ENCODE measurements around the gene ACADL. TPM values are rescaled to one million over a fixed set of nuclear protein-coding genes. Genes with fewer than 3 reads are reported as not detected.

The ACADL gene
- total RNA-seq, 2 experiments from 2014 or later: not detected

GRCh38 chr2:210159059-210159458, 66.2 kb downstream of the ACADL start:
- Mint-ChIP-seq H3K4me1 (ENCODE audit: low read depth) (peaks cover 8% of the 10 kb centered on the region), H3K27ac (no peak overlapping the region), H3K27me3 (no peaks in the 10 kb centered on the region), H3K36me3 (peaks cover 2% of the 10 kb centered on the region), H3K4me3 (no peak overlapping the region), H3K9me3 (no peaks in the 10 kb centered on the region)
- DNase-seq: no peak
- POLR2A ChIA-PET: no interaction called here
- CTCF ChIA-PET: no interaction called here
- intact Hi-C loops (cut with micrococcal nuclease): no loop called here

- no peaks in the 10 kb centered on the region for H3K9me3 Mint-ChIP-seq
- H3K36me3 Mint-ChIP-seq: peaks cover 8% of the 10 kb centered on the region
- ChIA-PET CTCF (no interaction called here), POLR2A (no interaction called here)
- no peaks in the 10 kb centered on the region for H3K27me3 Mint-ChIP-seq
- H3K4me3 Mint-ChIP-seq: no peak overlapping the region
- DNase-seq: no peak
- intact Hi-C loops (cut with micrococcal nuclease): no loop called here
- peaks cover 6% of the 10 kb centered on the region for H3K4me1 Mint-ChIP-seq (ENCODE audit: low read depth)
- H3K27ac Mint-ChIP-seq: no peak overlapping the region
These were observed 67.0 kb downstream of the ACADL start for GRCh38 chr2:210158236-210158635.

GRCh38 chr2:210157526-210157925, 67.7 kb downstream of the ACADL start:
- ChIA-PET POLR2A (no interaction called here), CTCF (no interaction called here)
- H3K36me3 Mint-ChIP-seq: peaks cover 8% of the 10 kb centered on the region
- DNase-seq: no peak
- no peak overlapping the region for H3K4me3 Mint-ChIP-seq
- intact Hi-C loops (cut with micrococcal nuclease): no loop called here
- no peak overlapping the region for H3K27ac Mint-ChIP-seq
- H3K4me1 Mint-ChIP-seq (ENCODE audit: low read depth): peaks cover 2% of the 10 kb centered on the region
- no peaks in the 10 kb centered on the region for H3K27me3 Mint-ChIP-seq
- no peaks in the 10 kb centered on the region for H3K9me3 Mint-ChIP-seq

GRCh38 chr2:210147614-210148013, 77.6 kb downstream of the ACADL start:
- ChIA-PET POLR2A (no interaction called here), CTCF (no interaction called here)
- H3K9me3 Mint-ChIP-seq: peaks cover 4% of the 10 kb centered on the region
- H3K27ac Mint-ChIP-seq: no peak overlapping the region
- H3K36me3 Mint-ChIP-seq: peaks cover 33% of the 10 kb centered on the region
- no peaks in the 10 kb centered on the region for H3K27me3 Mint-ChIP-seq
- no peaks in the 10 kb centered on the region for H3K4me1 Mint-ChIP-seq (ENCODE audit: low read depth)
- intact Hi-C loops (cut with micrococcal nuclease): no loop called here
- no peak for DNase-seq
- H3K4me3 Mint-ChIP-seq: no peak overlapping the region

Other genes with a start within 250 kb of the ACADL start
- gene RPE, start 222.8 kb downstream of the ACADL start, total RNA-seq: 10 to 100 TPM; 46.3 to 48.0 TPM
- 1 to 10 TPM; 4.0 to 4.6 TPM for gene KANSL1L, start 54.0 kb downstream of the ACADL start, total RNA-seq
- not detected for gene MYL1, start 89.7 kb upstream of the ACADL start, total RNA-seq